Measurements from ENCODE around the gene STAP2.

DNA sequence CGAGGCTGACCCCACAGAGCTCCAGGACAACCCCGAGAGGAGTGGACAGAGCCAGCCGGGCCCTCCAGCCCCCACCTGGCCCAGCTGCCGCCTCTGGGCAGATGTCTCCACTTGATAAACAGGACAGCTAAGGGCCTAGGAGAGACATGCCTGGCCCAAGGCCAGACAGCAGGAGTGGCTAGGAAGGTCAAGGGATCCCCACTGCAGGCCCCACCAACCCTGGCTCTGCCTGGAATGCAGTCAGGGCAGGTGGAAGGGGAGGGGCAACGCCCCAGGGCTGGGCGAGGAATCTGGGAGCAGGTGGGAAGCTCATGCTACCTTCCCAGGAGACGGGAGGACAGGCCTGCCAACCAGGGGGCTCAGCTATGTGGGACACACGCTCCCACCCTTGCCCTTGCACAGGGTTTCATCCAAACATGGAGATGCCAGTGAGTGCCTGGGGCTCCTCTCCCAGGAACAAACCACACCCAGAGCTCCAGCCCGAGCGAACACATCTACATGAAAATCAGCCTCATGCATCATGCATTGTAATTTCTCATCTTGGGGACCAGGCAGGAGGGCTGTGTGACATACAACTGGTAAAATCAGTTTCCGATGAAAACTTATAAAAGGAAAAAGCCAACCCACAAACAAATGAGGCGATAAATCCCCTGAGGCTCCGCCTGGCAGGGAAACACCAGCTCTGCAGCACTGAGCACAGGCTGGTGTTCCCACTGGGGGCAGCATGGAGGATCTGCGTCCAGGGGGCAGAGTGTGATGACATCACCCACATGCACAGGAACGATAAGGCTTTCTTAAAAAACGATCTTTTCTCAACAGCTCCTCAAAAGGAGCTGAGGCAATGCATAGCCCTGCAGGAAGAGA is 36.8 kb upstream of the STAP2 start:
- TF ChIP-seq, protein P1, sequence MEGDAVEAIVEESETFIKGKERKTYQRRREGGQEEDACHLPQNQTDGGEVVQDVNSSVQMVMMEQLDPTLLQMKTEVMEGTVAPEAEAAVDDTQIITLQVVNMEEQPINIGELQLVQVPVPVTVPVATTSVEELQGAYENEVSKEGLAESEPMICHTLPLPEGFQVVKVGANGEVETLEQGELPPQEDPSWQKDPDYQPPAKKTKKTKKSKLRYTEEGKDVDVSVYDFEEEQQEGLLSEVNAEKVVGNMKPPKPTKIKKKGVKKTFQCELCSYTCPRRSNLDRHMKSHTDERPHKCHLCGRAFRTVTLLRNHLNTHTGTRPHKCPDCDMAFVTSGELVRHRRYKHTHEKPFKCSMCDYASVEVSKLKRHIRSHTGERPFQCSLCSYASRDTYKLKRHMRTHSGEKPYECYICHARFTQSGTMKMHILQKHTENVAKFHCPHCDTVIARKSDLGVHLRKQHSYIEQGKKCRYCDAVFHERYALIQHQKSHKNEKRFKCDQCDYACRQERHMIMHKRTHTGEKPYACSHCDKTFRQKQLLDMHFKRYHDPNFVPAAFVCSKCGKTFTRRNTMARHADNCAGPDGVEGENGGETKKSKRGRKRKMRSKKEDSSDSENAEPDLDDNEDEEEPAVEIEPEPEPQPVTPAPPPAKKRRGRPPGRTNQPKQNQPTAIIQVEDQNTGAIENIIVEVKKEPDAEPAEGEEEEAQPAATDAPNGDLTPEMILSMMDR (IDR thresholded peaks at IDR 0.05 in 2 of 3, conservative IDR thresholded peaks at IDR 0.05 in 1 of 3; ENCODE audit: control insufficient read depth in 2 of 3, extremely low read depth in 1 of 3, insufficient read depth in 1 of 3, low read depth in 3 of 3, low read length in 3 of 3): peak; percentile 58 to 69 (median 58)
- TF ChIP-seq JUNB (IDR thresholded peaks at IDR 0.05) (peak; percentile 43), EZH2 (IDR thresholded peaks at IDR 0.05; ENCODE audit: borderline replicate concordance, control insufficient read depth, low read depth, low read length) (no peak), ZNF274 (IDR thresholded peaks at IDR 0.05; ENCODE audit: insufficient read depth, insufficient read length) (no peak), FOXK2 (IDR thresholded peaks at IDR 0.05) (no peak), SP1 (IDR thresholded peaks at IDR 0.05; ENCODE audit: low read depth, low read length) (no peak)
- TF ChIP-seq, protein P2, sequence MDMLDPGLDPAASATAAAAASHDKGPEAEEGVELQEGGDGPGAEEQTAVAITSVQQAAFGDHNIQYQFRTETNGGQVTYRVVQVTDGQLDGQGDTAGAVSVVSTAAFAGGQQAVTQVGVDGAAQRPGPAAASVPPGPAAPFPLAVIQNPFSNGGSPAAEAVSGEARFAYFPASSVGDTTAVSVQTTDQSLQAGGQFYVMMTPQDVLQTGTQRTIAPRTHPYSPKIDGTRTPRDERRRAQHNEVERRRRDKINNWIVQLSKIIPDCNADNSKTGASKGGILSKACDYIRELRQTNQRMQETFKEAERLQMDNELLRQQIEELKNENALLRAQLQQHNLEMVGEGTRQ (IDR thresholded peaks at IDR 0.05; ENCODE audit: borderline replicate concordance, low read depth, low read length): no peak
- TF ChIP-seq, protein P3, sequence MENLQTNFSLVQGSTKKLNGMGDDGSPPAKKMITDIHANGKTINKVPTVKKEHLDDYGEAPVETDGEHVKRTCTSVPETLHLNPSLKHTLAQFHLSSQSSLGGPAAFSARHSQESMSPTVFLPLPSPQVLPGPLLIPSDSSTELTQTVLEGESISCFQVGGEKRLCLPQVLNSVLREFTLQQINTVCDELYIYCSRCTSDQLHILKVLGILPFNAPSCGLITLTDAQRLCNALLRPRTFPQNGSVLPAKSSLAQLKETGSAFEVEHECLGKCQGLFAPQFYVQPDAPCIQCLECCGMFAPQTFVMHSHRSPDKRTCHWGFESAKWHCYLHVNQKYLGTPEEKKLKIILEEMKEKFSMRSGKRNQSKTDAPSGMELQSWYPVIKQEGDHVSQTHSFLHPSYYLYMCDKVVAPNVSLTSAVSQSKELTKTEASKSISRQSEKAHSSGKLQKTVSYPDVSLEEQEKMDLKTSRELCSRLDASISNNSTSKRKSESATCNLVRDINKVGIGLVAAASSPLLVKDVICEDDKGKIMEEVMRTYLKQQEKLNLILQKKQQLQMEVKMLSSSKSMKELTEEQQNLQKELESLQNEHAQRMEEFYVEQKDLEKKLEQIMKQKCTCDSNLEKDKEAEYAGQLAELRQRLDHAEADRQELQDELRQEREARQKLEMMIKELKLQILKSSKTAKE (IDR thresholded peaks at IDR 0.05; ENCODE audit: low read depth, poor library complexity, severe bottlenecking): no peak

Measured in GM12878 (cell line).